NCI-H1694 treated with DMSO at 0.1 percent for 48 hours (cell line): Measurements from ENCODE around the gene CDC42BPB.

ENCODE experiments used
- DNase-seq: peaks from one replicate; lab custom pipeline; 2025; lab: John Stamatoyannopoulos, UW

CDC42BPB gene

GRCh38 chr14:102913341-102914211 is 143.8 kb downstream of the CDC42BPB start:
- DNase-seq: no peak

- no peak for DNase-seq
Observed at GRCh38 chr14:102911991-102912761, 145.2 kb downstream of the CDC42BPB start.

- no peak for DNase-seq
Observed at GRCh38 chr14:102911541-102911951, 145.8 kb downstream of the CDC42BPB start.

- no peak for DNase-seq
Observed at GRCh38 chr14:102910442-102910841, 146.9 kb downstream of the CDC42BPB start.

GRCh38 chr14:102909911-102910310 is 147.4 kb downstream of the CDC42BPB start:
- no peak for DNase-seq

- no peak for DNase-seq
Observed at GRCh38 chr14:102909462-102909861, 147.9 kb downstream of the CDC42BPB start.

- no peak for DNase-seq
Observed at GRCh38 chr14:102908766-102909455, 148.4 kb downstream of the CDC42BPB start.

GRCh38 chr14:102907980-102908730 is 149.2 kb downstream of the CDC42BPB start:
- no peak for DNase-seq

- DNase-seq: no peak
Observed at GRCh38 chr14:102907303-102907844, 150.0 kb downstream of the CDC42BPB start.

- no peak for DNase-seq
Observed at GRCh38 chr14:102906616-102907302, 150.6 kb downstream of the CDC42BPB start.

- DNase-seq: no peak
Observed at GRCh38 chr14:102905116-102906108, 151.9 kb downstream of the CDC42BPB start.

- no peak for DNase-seq
Observed at GRCh38 chr14:102903889-102904512, 153.3 kb downstream of the CDC42BPB start.

GRCh38 chr14:102903248-102903888 is 154.0 kb downstream of the CDC42BPB start:
- no peak for DNase-seq

- no peak for DNase-seq
Observed at GRCh38 chr14:102902523-102903247, 154.7 kb downstream of the CDC42BPB start.

- no peak for DNase-seq
Observed at GRCh38 chr14:102902086-102902485, 155.3 kb downstream of the CDC42BPB start.

- no peak for DNase-seq
Observed at GRCh38 chr14:102901633-102902032, 155.7 kb downstream of the CDC42BPB start.

GRCh38 chr14:102900631-102901571 is 156.4 kb downstream of the CDC42BPB start:
- no peak for DNase-seq
